Spleen (tissue), 11 donors: Measurements from ENCODE around the gene DNAJB4. TPM values are rescaled to one million over a fixed set of nuclear protein-coding genes. Genes with fewer than 3 reads are reported as not detected.

ENCODE experiments used
- DNase-seq: peaks from one replicate; pipeline ENCODE4 v3.0.0-alpha.2; 2020
- H3K27ac ChIP-seq, 8 donors: fragments of 200-600 bp; sonication (generic) in 7 of 8; 1 replicate in 4 of 8; 2 replicates in 4 of 8; pipeline versions ENCODE4 v1.5.0 to v1.8.0; 2016 to 2021; ENCODE audit warnings: inconsistent platforms in 4 of 8, mild to moderate bottlenecking in 4 of 8, moderate library complexity in 1 of 8
- H3K27me3 ChIP-seq, 7 donors: fragments of 200-600 bp; sonication (generic) in 6 of 7; replicated peaks in 1 of 7; 1 replicate in 4 of 7; 2 replicates in 3 of 7; pipeline versions ENCODE4 v1.5.0 to v1.8.0; 2016 to 2021; ENCODE audit warnings: inconsistent platforms in 3 of 7, mild to moderate bottlenecking in 1 of 7
- H3K36me3 ChIP-seq, 6 donors: fragments of 200-600 bp; sonication (generic) in 5 of 6; 1 replicate in 4 of 6; 2 replicates in 2 of 6; pipeline versions ENCODE4 v1.5.0 to v1.8.0; 2016 to 2021; ENCODE audit warnings: inconsistent platforms in 2 of 6
- H3K4me1 ChIP-seq, 6 donors: fragments of 200-600 bp; sonication (generic) in 5 of 6; 1 replicate in 3 of 6; 2 replicates in 3 of 6; pipeline versions ENCODE4 v1.5.0 to v1.8.0; 2016 to 2021; ENCODE audit warnings: inconsistent platforms in 3 of 6
- H3K4me3 ChIP-seq, 8 donors: fragments of 200-600 bp; sonication (generic) in 7 of 8; 1 replicate in 4 of 8; 2 replicates in 4 of 8; pipeline versions ENCODE4 v1.5.0 to v1.8.0; 2016 to 2021; ENCODE audit warnings: inconsistent platforms in 4 of 8, mild to moderate bottlenecking in 4 of 8, moderate library complexity in 2 of 8
- H3K9me3 ChIP-seq, 8 donors: fragments of 200-600 bp; sonication (generic) in 7 of 8; 1 replicate in 4 of 8; 2 replicates in 4 of 8; pipeline versions ENCODE4 v1.5.0 to v1.8.0; 2016 to 2021; ENCODE audit warnings: inconsistent platforms in 4 of 8
- CTCF ChIP-seq, 11 experiments: fragments of 200-600 bp in 7 of 11; fragments of 450-650 bp in 4 of 11; sonication (generic) in 4 of 11; IDR thresholded peaks in 8 of 11; conservative IDR thresholded peaks in 3 of 11; 1 replicate in 7 of 11; 2 replicates in 4 of 11; pipeline versions ENCODE4 v1.4.0 to v1.8.0; 2016 to 2021; ENCODE audit warnings: antibody characterized with exemption in 11 of 11, inconsistent platforms in 4 of 11, mild to moderate bottlenecking in 1 of 11
- POLR2A ChIP-seq, 3 donors: fragments of 450-650 bp; IDR thresholded peaks; one replicate each; pipeline ENCODE4 v1.5.1; 2017; ENCODE audit warnings: antibody characterized with exemption in 3 of 3, mild to moderate bottlenecking in 1 of 3
- POLR2AphosphoS5 ChIP-seq, 3 donors: sonication (generic); formaldehyde crosslinking; IDR thresholded peaks; one replicate each; pipeline ENCODE4 v1.5.1; 2017; ENCODE audit warnings: antibody characterized with exemption in 3 of 3
- WGBS, 5 donors: extraction: QIAGEN DNeasy Blood & Tissue Kit in 3 of 5; methylation state at CpG; one replicate each; pipeline versions ENCODE4 v1.1.5 to v1.1.7; 2013 to 2018; 5-methylcytosine and 5-hydroxymethylcytosine counted together
- intact Hi-C: fragments of 100-400 bp; cut with DNase I; formaldehyde crosslinking; loops from one replicate; pipeline ENCODE4 v1.15.0; 2023; ENCODE audit warnings: low total_unique reads
- polyA plus RNA-seq, 3 donors: library from polyadenylated mRNA; stranded (reverse); fragments of 200-250 nt; gene quantifications; one replicate each; pipeline ENCODE4 v1.2.1, GENCODE V29; 2013
- total RNA-seq, 7 donors: library from RNA; depleted of rRNA in 3 of 7; stranded (reverse); fragments of >200 nt in 3 of 7; fragmentation: NEBNext Ultra II Directional in 4 of 7; extraction: Animal tissue kit (Norgen Biotek cat#: 25700) in 4 of 7; gene quantifications; one replicate each; pipeline versions ENCODE4 v1.1.0 to v1.2.1, GENCODE V29; 2016 to 2021
- donor health status: healthy with polysubstance abuse.
- donor health status: DM: no; HTN: no; CAD: no; lungs with moderate emphysema.
- donor health status: DM: no; HTN: no; CAD: no.
- donor health status: Bipolar disorder and iron deficiency.
- donor health status: healthy.
- donor health status: DM: no; HTN: no; CAD: no.
- donor health status: DM: yes; HTN: yes; CAD: no.

DNAJB4 gene
- total and polyA plus RNA-seq, 10 donors, result 10.5 to 66.2 (median 47.1) TPM

GRCh38 chr1:77958850-77959249, 45.9 kb upstream of the DNAJB4 start:
- no peak for TF ChIP-seq POLR2AphosphoS5 (IDR thresholded peaks at IDR 0.05)
- no peak for TF ChIP-seq POLR2A (IDR thresholded peaks at IDR 0.05)
- TF ChIP-seq CTCF (IDR thresholded peaks at IDR 0.05 in 8 of 11, conservative IDR thresholded peaks at IDR 0.05 in 3 of 11), result no peak
- intact Hi-C loops, result no loop called here
- no peak for DNase-seq
- H3K9me3 ChIP-seq, result no peaks in the 10 kb centered on the region
- H3K27ac ChIP-seq, result no peak overlapping the region
- H3K4me3 ChIP-seq, result no peak overlapping the region
- H3K36me3 ChIP-seq, result peaks cover 12 to 100% (median 97%) of the 10 kb centered on the region in 6 donors
- no peaks in the 10 kb centered on the region for H3K27me3 ChIP-seq
- peaks cover 0 to 9% (median 0%) of the 10 kb centered on the region in 6 donors for H3K4me1 ChIP-seq
- WGBS, 5 donors, result 91 to 97% (median 95%) methylated on average over 2 of the region's 2 CpGs

GRCh38 chr1:77961392-77961791, 43.3 kb upstream of the DNAJB4 start:
- Histone ChIP-seq H3K9me3 (no peaks in the 10 kb centered on the region), H3K27ac (no peak overlapping the region), H3K4me1 (no peaks in the 10 kb centered on the region), H3K27me3 (no peaks in the 10 kb centered on the region), H3K4me3 (no peak overlapping the region), H3K36me3 (peaks cover 17 to 100% (median 97%) of the 10 kb centered on the region in 6 donors)
- intact Hi-C loops, result loop anchor here (5.0 to 10.0 kb wide), 2 partner anchors 161 to 247 kb away; no protein-coding TSS in a partner anchor
- DNase-seq, result no peak
- 92 to 99% (median 93%) methylated on average over 2 of the region's 2 CpGs for WGBS, 5 donors
- TF ChIP-seq POLR2AphosphoS5 (IDR thresholded peaks at IDR 0.05) (no peak), POLR2A (IDR thresholded peaks at IDR 0.05) (no peak), CTCF (IDR thresholded peaks at IDR 0.05 in 8 of 11, conservative IDR thresholded peaks at IDR 0.05 in 3 of 11) (no peak)

- H3K4me1 ChIP-seq, result peaks cover 14 to 45% (median 35%) of the 10 kb centered on the region in 6 donors
- intact Hi-C loops, result loop anchor here (10.0 kb wide), 1 partner anchor 251 kb away; no protein-coding TSS in a partner anchor
- H3K27ac ChIP-seq, result no peak overlapping the region
- peaks cover 13 to 100% (median 84%) of the 10 kb centered on the region in 6 donors for H3K36me3 ChIP-seq
- no peaks in the 10 kb centered on the region for H3K27me3 ChIP-seq
- TF ChIP-seq CTCF (IDR thresholded peaks at IDR 0.05 in 8 of 11, conservative IDR thresholded peaks at IDR 0.05 in 3 of 11), result no peak
- TF ChIP-seq POLR2AphosphoS5 (IDR thresholded peaks at IDR 0.05), result no peak
- TF ChIP-seq POLR2A (IDR thresholded peaks at IDR 0.05), result no peak
- no peaks in the 10 kb centered on the region for H3K9me3 ChIP-seq
- DNase-seq, result no peak
- 72 to 90% (median 87%) methylated on average over 3 of the region's 3 CpGs for WGBS, 5 donors
- no peak overlapping the region for H3K4me3 ChIP-seq
These were observed 38.4 kb upstream of the DNAJB4 start for GRCh38 chr1:77966291-77966690.

- Histone ChIP-seq H3K36me3 (peaks cover 0 to 97% (median 48%) of the 10 kb centered on the region in 6 donors), H3K27ac (no peak overlapping the region), H3K4me1 (peaks cover 37 to 84% (median 73%) of the 10 kb centered on the region in 6 donors), H3K9me3 (no peaks in the 10 kb centered on the region), H3K4me3 (no peak overlapping the region), H3K27me3 (no peaks in the 10 kb centered on the region)
- 81 to 96% (median 88%) methylated on average over 1 of the region's 1 CpG for WGBS, 5 donors
- DNase-seq, result no peak
- TF ChIP-seq POLR2AphosphoS5 (IDR thresholded peaks at IDR 0.05) (no peak), CTCF (IDR thresholded peaks at IDR 0.05 in 8 of 11, conservative IDR thresholded peaks at IDR 0.05 in 3 of 11) (no peak), POLR2A (IDR thresholded peaks at IDR 0.05) (no peak)
- intact Hi-C loops, result no loop called here
These were observed 34.5 kb upstream of the DNAJB4 start for GRCh38 chr1:77970192-77970591.
